GM21825 (cell line): ENCODE results near the gene PCDH9.

Experiments used
- ATAC-seq: cut with Tn5 transposase; IDR thresholded peaks from one replicate; pipeline ENCODE4 v1.9.1; 2021; ENCODE audit warnings: mild to moderate bottlenecking, moderate library complexity; ENCODE audit not compliant: unreplicated experiment

PCDH9 gene

GRCh38 chr13:66427458-66427861 is 802.7 kb downstream of the PCDH9 start:
- ATAC-seq = no peak

DNA sequence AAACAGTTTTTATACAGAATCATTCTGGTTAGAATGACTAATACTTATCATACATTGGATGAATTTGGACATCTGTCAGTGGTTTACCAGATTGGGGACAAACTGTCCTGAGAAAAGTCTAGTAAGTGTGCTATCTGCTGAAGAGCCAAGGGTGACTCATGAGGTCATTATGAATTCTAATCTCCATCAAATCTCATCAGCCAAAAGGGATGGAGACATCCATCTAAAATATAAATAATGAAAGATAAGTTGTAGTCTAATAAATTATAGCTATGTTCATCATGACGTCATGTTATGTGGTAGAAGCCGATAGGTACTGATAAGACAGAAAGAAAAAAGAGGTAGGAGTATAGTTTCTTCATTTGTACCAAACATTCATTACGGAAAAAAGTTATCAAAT is 804.4 kb downstream of the PCDH9 start:
- no peak for ATAC-seq

DNA sequence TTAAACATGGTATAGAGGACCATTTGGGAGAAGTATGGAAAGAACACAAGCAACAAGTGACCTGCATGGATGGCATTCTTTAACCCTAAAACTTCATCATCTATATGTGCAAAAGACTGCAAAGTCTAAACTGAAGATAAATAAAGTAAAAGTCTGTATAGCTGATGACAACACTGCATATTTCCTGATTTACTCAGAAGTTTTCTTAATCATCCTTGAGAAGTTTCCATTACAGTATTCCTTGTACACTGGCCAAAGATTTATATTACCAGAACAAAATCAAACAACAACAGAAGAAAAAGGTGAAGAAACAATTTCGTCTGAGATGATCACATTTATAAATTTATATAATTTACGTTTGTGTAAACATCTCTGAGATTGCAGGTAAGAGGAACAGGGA is 805.7 kb downstream of the PCDH9 start:
- ATAC-seq = no peak

GRCh38 chr13:66415444-66415843 is 814.7 kb downstream of the PCDH9 start:
- no peak for ATAC-seq

GRCh38 chr13:66414066-66414800 is 815.9 kb downstream of the PCDH9 start:
- no peak for ATAC-seq

DNA sequence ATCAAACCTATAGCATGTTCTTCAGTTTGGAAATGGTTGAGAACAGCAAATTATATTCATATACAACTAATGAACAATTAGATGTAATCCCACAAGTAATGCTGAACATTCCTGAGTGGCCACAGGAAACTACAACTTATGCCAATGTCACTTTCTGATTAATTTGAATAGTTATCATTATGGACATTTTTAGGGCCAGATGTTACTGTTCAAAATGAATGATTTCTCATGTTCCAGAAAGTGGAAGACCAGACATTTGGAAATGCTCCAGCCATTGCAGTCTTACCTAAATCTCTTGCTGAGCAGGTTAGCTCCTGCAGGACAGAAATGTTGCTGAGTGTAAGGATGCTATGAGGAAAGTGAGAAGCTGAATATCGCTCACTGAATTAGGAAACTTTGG is 819.8 kb downstream of the PCDH9 start:
- no peak for ATAC-seq

GRCh38 chr13:66409542-66409941 is 820.6 kb downstream of the PCDH9 start:
- no peak for ATAC-seq

DNA sequence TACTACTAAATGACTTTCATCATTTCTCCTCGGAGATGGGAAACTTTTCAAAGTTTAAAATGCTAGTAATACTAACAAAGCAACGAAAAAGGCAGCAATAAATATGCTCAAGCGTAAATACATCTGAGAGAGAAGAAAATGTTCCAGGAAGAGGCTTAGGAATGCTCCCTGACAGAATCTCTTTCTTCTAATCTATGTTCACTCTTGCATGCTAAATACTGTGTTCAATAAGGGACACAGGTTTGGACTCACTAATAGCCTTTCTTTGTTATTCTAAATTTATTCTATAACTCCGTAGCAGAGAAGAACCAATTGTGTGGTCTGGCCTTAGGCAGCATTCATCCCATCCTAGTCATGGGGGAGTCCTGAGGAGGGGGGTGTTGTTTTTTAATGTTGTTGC is 823.0 kb downstream of the PCDH9 start:
- no peak for ATAC-seq

- ATAC-seq = no peak
Observed at GRCh38 chr13:66405908-66406802, 824.0 kb downstream of the PCDH9 start.

- ATAC-seq = no peak
Observed at GRCh38 chr13:66402546-66402945, 827.6 kb downstream of the PCDH9 start.

- no peak for ATAC-seq
Observed at GRCh38 chr13:66402066-66402465, 828.1 kb downstream of the PCDH9 start.

GRCh38 chr13:66400292-66400691 is 829.8 kb downstream of the PCDH9 start:
- no peak for ATAC-seq

GRCh38 chr13:66399873-66400272 is 830.3 kb downstream of the PCDH9 start:
- ATAC-seq = no peak

DNA sequence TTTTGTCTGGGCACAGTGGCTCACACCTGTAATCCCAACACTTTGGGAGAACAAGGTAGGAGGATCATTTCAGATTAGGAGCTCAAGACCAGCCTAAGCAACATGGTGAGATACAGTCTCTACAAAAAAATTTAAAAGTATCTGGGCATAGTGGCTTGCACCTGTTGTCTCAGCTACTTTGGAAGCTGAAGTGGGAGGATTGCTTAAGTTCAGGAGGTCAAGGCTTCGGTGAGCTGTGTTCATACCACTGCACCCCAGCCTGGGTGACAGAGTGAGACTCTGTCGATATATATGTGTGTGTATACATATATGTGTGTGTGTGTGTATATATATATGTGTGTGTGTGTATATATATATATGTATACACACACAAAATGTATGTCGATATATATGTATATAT is 833.0 kb downstream of the PCDH9 start:
- no peak for ATAC-seq

- ATAC-seq = no peak
Observed at GRCh38 chr13:66391322-66391721, 838.8 kb downstream of the PCDH9 start.

DNA sequence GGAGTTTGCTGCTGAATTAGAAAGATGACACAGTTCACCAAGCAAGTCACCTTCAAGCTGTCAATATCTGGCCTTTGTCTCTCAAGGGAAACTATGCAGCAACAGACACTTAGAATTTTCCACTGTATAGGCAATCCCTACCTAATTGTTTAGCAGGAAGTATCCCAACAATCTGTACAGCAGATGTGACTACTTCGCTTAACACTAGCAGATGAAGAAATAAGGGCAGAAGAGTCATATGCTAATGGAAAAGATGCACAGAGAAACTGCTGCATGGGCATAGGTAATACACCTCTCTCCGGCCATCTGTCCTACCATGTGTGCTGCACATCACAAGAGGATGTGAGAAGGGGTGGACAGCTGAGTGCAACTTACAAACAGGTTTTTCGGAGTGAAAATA is 851.2 kb downstream of the PCDH9 start:
- no peak for ATAC-seq

DNA sequence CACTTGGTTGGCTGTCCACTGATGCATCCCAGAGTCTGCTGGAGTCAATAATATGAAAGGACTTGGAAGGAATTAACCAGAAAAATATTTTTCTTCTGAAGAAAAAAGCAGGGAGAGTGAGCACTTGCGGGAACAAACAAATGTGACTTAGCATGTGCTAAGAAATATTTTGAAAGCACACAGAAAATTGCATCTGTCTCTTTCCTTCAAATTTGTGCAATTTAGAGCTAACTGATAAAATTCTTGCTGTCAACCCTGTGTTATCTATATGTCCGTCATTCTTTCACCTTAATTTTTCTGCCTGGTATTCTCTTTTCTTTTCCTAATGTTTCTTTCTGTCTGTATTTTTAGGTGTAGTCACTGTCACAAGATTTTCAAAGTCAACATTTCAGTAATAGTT is 852.6 kb downstream of the PCDH9 start:
- ATAC-seq = no peak

DNA sequence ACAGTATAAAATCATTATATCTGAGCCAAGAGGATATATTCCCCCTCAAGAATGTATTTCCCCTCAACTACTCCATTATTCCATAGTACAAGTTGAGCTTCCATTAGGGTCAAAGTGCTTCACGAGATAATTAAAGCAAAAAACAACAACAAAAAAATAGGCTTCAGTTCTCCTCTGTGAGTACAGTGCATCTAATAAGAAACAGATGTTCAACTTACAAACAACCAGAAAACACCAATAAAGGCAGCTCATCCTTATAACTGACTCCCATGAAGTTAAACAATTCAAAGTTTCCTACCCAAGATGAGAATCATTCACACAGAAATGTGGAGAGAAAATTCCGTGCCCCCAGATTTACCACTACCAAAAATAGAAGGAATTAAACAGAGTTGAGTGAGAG is 854.4 kb downstream of the PCDH9 start:
- no peak for ATAC-seq

GRCh38 chr13:66369666-66370065 is 860.5 kb downstream of the PCDH9 start:
- no peak for ATAC-seq

DNA sequence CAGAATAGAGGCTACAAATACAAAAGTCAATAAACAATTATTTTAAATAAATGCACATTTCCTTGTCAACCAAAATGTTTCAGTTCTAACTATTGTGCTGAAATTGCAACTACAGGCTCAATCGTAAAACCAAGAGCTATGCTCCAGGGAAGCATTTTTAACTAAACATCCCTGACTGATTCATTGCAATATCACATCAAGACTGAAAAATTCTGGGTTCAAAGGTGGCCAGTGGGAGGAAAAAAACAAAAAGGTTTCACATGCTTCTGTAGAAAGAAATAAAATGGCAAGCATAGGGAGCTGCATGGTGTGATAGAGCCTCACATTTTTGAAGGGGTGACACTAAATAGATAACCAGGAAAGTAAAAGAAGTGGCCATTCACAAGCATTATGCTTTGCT is 862.8 kb downstream of the PCDH9 start:
- no peak for ATAC-seq

DNA sequence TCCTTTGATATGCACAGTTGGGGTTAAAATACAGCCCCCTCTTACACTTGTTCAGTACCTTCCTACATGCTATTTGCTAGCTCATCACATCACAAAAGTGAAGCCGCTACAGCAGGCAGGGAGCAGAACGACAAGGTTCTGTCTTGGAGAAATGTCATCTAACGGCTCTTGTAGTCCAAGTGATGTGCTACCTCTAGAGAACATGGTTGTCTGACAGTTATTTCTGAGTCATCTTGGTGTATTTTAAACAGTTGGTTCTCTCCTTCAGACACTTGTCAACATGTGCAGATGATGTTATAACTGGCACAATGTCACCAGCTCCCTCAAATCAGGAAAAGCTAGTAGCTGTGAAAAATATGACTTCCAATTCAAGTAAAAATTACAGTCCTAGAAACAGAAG is 865.0 kb downstream of the PCDH9 start:
- ATAC-seq = no peak

DNA sequence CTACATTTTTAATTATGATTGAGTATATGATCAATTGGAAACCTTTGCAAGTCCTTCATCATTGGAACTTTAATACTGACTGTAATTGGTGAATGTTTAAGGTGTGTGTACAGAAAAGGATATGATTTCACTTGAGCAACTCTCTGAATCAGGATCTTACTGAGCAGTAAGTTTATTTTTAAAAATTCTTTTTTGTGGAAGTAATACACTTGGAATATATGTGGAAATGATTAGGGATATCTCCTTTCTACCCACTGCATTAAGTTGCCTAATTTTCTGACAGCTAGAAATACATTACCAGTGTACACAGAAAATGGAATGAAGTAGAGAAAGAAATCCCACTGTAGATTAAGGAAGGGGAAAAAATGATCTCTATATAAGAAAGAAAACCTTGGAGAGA is 865.8 kb downstream of the PCDH9 start:
- no peak for ATAC-seq
